Kidney (tissue), 14 donors: ENCODE data around the gene PARP12. TPM values are rescaled to one million over a fixed set of nuclear protein-coding genes. Genes with fewer than 3 reads are reported as not detected.

Source experiments
- DNase-seq, 5 donors: peaks; one replicate each; pipeline ENCODE4 v3.0.0-alpha.2; 2013 to 2020
- FAIRE-seq: peaks from 2 replicates; lab custom pipeline; 2012; peaks lifted over from hg19 to GRCh38; lab: Jason Lieb, UNC
- H3K27ac ChIP-seq, 2 donors: one replicate each; pipeline ENCODE4 v1.7.0; 2013; ENCODE audit warnings: low read depth in 2 of 2, low read length in 2 of 2, inconsistent platforms in 1 of 2
- H3K27me3 ChIP-seq: one replicate; pipeline ENCODE4 v1.7.1; 2013; ENCODE audit warnings: low read length, inconsistent platforms; ENCODE audit not compliant: control insufficient read depth, insufficient read depth
- H3K36me3 ChIP-seq, 3 donors: one replicate each; pipeline versions ENCODE4 v1.7.0 to v1.7.1; 2013; ENCODE audit warnings: low read length in 3 of 3, control low read depth in 1 of 3, inconsistent platforms in 1 of 3; ENCODE audit not compliant: insufficient read depth in 3 of 3, control insufficient read depth in 2 of 3
- H3K4me1 ChIP-seq, 3 donors: one replicate each; pipeline versions ENCODE4 v1.7.0 to v1.7.1; 2013; ENCODE audit warnings: low read length in 3 of 3, inconsistent platforms in 1 of 3, low read depth in 1 of 3; ENCODE audit not compliant: control insufficient read depth in 2 of 3, insufficient read depth in 2 of 3
- H3K4me3 ChIP-seq, 3 donors: one replicate each; pipeline versions ENCODE4 v1.7.0 to v1.8.1; 2013; ENCODE audit warnings: low read length in 3 of 3, control low read depth in 1 of 3, inconsistent platforms in 1 of 3
- H3K9ac ChIP-seq, 3 donors: one replicate each; pipeline versions ENCODE4 v1.7.0 to v1.7.1; 2013; ENCODE audit warnings: low read length in 3 of 3, control low read depth in 1 of 3, inconsistent platforms in 1 of 3
- H3K9me3 ChIP-seq, 3 donors: one replicate each; pipeline versions ENCODE4 v1.7.0 to v1.7.1; 2013; ENCODE audit warnings: low read length in 3 of 3, control low read depth in 1 of 3, inconsistent platforms in 1 of 3; ENCODE audit not compliant: control insufficient read depth in 2 of 3, insufficient read depth in 1 of 3
- intact Hi-C: fragments of 100-400 bp; cut with DNase I; formaldehyde crosslinking; loops from one replicate; pipeline ENCODE4 v1.11.1; 2022
- polyA plus RNA-seq: library from polyadenylated mRNA; stranded (reverse); fragments of 350-450 nt; fragmentation: Illumina TruSeq; extraction: RNeasy Lipid Tissue Mini Kit (QIAGEN cat#74804); gene quantifications from one replicate; pipeline ENCODE4 v1.2.3, GENCODE V29; 2014; ENCODE audit warnings: low read depth, low replicate concordance; ENCODE audit not compliant: insufficient read depth
- total RNA-seq: library from RNA; stranded (reverse); fragmentation: NEBNext Ultra II Directional; extraction: Animal tissue kit (Norgen Biotek cat#: 25700); gene quantifications from one replicate; pipeline ENCODE4 v1.2.1, GENCODE V29; 2021
- TF ChIP-seq, protein P1 (sequence below): IDR thresholded peaks from 3 replicates; pipeline ENCODE4 v1.5.1; 2012; ENCODE audit warnings: mild to moderate bottlenecking, moderate library complexity, borderline replicate concordance; ENCODE audit not compliant: insufficient read depth; ENCODE audit errors: extremely low read depth
- donor health status: control.
- donor health status: control.
- donor health status: control.
- donor health status: control.
- donor health status: control.
- donor health status: DM: yes; HTN: yes; CAD: no.
- donor health status: Normal renal cell carcinoma (clear cell type).

The PARP12 gene
- total and polyA plus RNA-seq, 2 donors from 2014 or later = 15.2 to 40.2 TPM

DNA sequence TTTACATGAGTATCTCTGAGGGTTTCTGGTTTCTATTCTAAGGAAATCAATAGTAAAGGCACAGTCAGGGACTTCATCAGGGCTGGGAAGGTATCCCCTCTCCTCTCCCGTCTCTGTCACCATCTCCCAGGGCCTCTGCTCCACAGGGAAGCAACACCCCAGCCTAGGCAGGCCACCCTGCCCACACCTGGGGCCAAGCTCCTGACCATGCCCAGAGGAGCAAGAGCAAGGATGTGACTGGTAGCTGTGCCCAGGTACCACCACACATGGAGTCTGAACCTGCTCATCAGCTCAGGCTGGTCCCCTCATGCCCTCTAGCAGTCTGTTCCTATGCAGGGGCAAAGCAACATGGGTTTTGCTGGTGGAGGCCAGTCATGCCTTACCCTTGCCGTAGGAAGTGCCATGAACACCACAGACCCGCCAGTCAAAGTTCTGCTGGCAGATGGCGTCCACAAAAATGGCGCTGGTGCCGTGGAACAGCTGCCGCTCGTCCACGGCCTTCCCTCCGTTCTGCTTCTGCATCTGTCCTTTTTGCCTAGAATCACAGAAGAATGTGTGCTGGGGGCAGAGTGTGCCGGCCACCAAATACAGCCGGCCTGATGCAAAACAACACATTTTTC, 36.8 kb downstream of the PARP12 start:
- no peak for FAIRE-seq
- Histone ChIP-seq H3K9ac (no peak overlapping the region), H3K9me3 (no peaks in the 10 kb centered on the region), H3K27ac (no peak overlapping the region), H3K4me1 (no peaks in the 10 kb centered on the region), H3K27me3 (no peaks in the 10 kb centered on the region), H3K4me3 (no peak overlapping the region), H3K36me3 (peaks cover 0 to 14% (median 5%) of the 10 kb centered on the region in 3 donors)
- TF ChIP-seq, protein P1, sequence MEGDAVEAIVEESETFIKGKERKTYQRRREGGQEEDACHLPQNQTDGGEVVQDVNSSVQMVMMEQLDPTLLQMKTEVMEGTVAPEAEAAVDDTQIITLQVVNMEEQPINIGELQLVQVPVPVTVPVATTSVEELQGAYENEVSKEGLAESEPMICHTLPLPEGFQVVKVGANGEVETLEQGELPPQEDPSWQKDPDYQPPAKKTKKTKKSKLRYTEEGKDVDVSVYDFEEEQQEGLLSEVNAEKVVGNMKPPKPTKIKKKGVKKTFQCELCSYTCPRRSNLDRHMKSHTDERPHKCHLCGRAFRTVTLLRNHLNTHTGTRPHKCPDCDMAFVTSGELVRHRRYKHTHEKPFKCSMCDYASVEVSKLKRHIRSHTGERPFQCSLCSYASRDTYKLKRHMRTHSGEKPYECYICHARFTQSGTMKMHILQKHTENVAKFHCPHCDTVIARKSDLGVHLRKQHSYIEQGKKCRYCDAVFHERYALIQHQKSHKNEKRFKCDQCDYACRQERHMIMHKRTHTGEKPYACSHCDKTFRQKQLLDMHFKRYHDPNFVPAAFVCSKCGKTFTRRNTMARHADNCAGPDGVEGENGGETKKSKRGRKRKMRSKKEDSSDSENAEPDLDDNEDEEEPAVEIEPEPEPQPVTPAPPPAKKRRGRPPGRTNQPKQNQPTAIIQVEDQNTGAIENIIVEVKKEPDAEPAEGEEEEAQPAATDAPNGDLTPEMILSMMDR = no peak
- no peak for DNase-seq
- intact Hi-C loops = no loop called here

DNA sequence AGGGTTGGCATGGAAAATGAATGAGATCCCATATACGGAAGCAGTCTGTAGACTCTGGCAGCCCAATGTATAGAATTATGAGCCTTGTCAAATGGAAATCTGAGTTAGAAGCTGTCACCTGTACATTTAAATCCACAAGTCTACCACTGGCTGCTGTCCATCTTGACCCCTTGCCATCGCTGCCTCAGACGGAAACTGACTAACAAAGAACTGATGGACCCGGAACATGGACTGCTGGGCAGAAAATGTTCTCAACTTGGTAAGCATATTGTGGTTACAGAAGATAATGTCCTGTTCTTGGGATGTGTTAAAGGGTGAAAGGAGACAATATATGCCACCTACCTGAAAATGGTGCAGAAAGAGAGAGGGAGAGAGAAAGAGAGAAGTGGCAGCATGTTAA, 37.5 kb downstream of the PARP12 start:
- Histone ChIP-seq H3K36me3 (peaks cover 0 to 14% (median 5%) of the 10 kb centered on the region in 3 donors), H3K4me1 (no peaks in the 10 kb centered on the region), H3K4me3 (no peak overlapping the region), H3K9ac (no peak overlapping the region), H3K27ac (no peak overlapping the region), H3K9me3 (no peaks in the 10 kb centered on the region), H3K27me3 (no peaks in the 10 kb centered on the region)
- TF ChIP-seq, protein P1 = no peak
- DNase-seq (no peak), FAIRE-seq (no peak)
- intact Hi-C loops = no loop called here

DNA sequence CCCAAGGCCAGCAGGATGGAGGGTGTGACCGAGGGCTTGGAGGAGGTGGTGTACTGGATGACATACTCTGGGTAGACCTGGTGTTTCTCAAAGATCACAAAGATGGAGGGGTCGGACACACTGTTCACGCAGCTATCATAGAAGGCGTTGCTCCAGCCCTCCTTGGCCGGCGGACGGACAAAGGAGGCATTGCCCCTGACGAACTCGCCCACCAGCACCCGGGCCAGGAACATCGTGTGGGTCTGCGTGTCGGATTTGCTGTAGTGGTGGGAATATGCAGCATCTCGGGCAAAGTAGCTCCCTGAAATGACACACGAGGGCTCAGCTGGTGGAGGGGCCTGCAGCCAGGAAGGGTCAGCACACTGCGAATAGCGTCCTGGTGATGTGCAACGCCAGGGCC, 38.2 kb downstream of the PARP12 start:
- no peak for FAIRE-seq
- peaks cover 0 to 14% (median 5%) of the 10 kb centered on the region in 3 donors for H3K36me3 ChIP-seq
- intact Hi-C loops = no loop called here
- TF ChIP-seq, protein P1 = no peak
- H3K9ac ChIP-seq = no peak overlapping the region
- no peaks in the 10 kb centered on the region for H3K27me3 ChIP-seq
- no peak overlapping the region for H3K4me3 ChIP-seq
- DNase-seq = no peak
- H3K9me3 ChIP-seq = no peaks in the 10 kb centered on the region
- no peak overlapping the region for H3K27ac ChIP-seq
- no peaks in the 10 kb centered on the region for H3K4me1 ChIP-seq

DNA sequence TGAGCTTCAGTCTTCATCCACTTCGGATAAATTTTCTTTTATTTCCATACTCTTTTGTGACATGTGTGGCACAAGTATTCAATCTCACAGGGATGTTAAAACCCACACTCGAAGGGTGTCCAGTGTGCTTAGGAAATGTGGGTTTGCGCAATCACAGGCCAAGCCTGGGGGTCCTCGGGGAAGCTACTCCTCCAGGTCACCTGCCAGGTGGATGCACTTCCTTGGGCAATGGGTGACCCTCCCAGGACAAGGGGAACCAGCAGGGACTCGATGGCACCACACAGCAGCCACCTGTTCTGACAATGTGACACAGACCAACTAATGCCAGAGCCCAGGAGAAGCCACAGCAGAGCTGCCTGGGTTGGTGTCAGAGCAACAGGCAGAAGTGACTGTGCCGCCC, 39.0 kb downstream of the PARP12 start:
- Histone ChIP-seq H3K27ac (no peak overlapping the region), H3K4me1 (no peaks in the 10 kb centered on the region), H3K9ac (no peak overlapping the region), H3K36me3 (peaks cover 0 to 14% (median 5%) of the 10 kb centered on the region in 3 donors), H3K9me3 (no peaks in the 10 kb centered on the region), H3K27me3 (no peaks in the 10 kb centered on the region), H3K4me3 (no peak overlapping the region)
- TF ChIP-seq, protein P1 = no peak
- DNase-seq (no peak), FAIRE-seq (no peak)
- intact Hi-C loops = no loop called here
